GM23338 (cell line): ENCODE data around the gene TXNDC2. TPM values are rescaled to one million over a fixed set of nuclear protein-coding genes. Genes with fewer than 3 reads are reported as not detected.

Source experiments
- ATAC-seq: fragments of 200-7000 bp; cut with Tn5 transposase; 3 replicates; pipeline ENCODE4 v1.9.1; 2020
- DNase-seq: peaks from one replicate; pipeline ENCODE4 v3.0.0-alpha.2; 2015; ENCODE audit warnings: low spot score
- H2AFZ ChIP-seq: fragments of 200-600 bp; sonication (generic); 2 replicates; pipeline ENCODE4 v1.8.0; 2016; ENCODE audit warnings: antibody characterized with exemption, mild to moderate bottlenecking, moderate library complexity
- H3F3A ChIP-seq: fragments of 200-600 bp; sonication (generic); replicated peaks from 2 replicates; pipeline ENCODE4 v1.8.0; 2017; ENCODE audit warnings: antibody characterized with exemption, mixed run types, low read depth
- H3K27ac ChIP-seq: fragments of 200-600 bp; sonication (generic); 2 replicates; pipeline ENCODE4 v1.6.1; 2016; ENCODE audit warnings: low read depth
- H3K27me3 ChIP-seq: fragments of 200-600 bp; sonication (generic); 2 replicates; pipeline ENCODE4 v1.8.0; 2016; ENCODE audit warnings: mild to moderate bottlenecking, mixed run types, moderate library complexity; ENCODE audit not compliant: insufficient read depth
- H3K36me3 ChIP-seq: fragments of 200-600 bp; sonication (generic); 2 replicates; pipeline ENCODE4 v1.8.0; 2016; ENCODE audit warnings: mild to moderate bottlenecking; ENCODE audit not compliant: insufficient read depth
- H3K4me1 ChIP-seq: fragments of 200-600 bp; sonication (generic); 2 replicates; pipeline ENCODE4 v1.8.0; 2016; ENCODE audit warnings: mild to moderate bottlenecking, moderate library complexity; ENCODE audit not compliant: insufficient read depth
- H3K4me2 ChIP-seq: fragments of 200-600 bp; sonication (generic); 2 replicates; pipeline ENCODE4 v1.7.1; 2017; ENCODE audit warnings: mixed run types
- H3K4me3 ChIP-seq: fragments of 200-600 bp; sonication (generic); 2 replicates; pipeline ENCODE4 v1.6.1; 2016; ENCODE audit warnings: mixed run types
- H3K79me2 ChIP-seq: fragments of 200-600 bp; sonication (generic); replicated peaks from 2 replicates; pipeline ENCODE4 v1.8.0; 2017; ENCODE audit warnings: mild to moderate bottlenecking; ENCODE audit not compliant: insufficient read depth
- H3K9me2 ChIP-seq: fragments of 200-600 bp; sonication (generic); 2 replicates; pipeline ENCODE4 v1.8.0; 2017; ENCODE audit not compliant: insufficient read depth
- H4K20me1 ChIP-seq: fragments of 200-600 bp; sonication (generic); replicated peaks from 2 replicates; pipeline ENCODE4 v1.8.0; 2017; ENCODE audit warnings: mild to moderate bottlenecking; ENCODE audit not compliant: insufficient read depth
- H3K27ac Mint-ChIP-seq: 2 replicates; pipeline ENCODE4 v1.8.0; 2020; ENCODE audit warnings: inconsistent platforms, mild to moderate bottlenecking, moderate library complexity, mixed read lengths
- H3K27me3 Mint-ChIP-seq: 3 replicates; pipeline ENCODE4 v1.8.0; 2022; ENCODE audit warnings: low read depth, mild to moderate bottlenecking, moderate library complexity, mixed read lengths, inconsistent platforms; ENCODE audit not compliant: insufficient read depth, poor library complexity
- H3K36me3 Mint-ChIP-seq: 3 replicates; pipeline ENCODE4 v1.8.0; 2021; ENCODE audit warnings: low read depth, mild to moderate bottlenecking, inconsistent platforms, moderate library complexity, mixed read lengths
- H3K4me1 Mint-ChIP-seq: 3 replicates; pipeline ENCODE4 v1.8.0; 2020; ENCODE audit warnings: mild to moderate bottlenecking, inconsistent platforms, mixed read lengths
- H3K4me3 Mint-ChIP-seq: 3 replicates; pipeline ENCODE4 v1.8.0; 2021; ENCODE audit warnings: moderate library complexity, mild to moderate bottlenecking, inconsistent platforms, mixed read lengths
- H3K9me3 Mint-ChIP-seq: 3 replicates; pipeline ENCODE4 v1.8.0; 2020; ENCODE audit warnings: moderate library complexity, mild to moderate bottlenecking, inconsistent platforms, mixed read lengths
- CREB1 ChIP-seq: fragments of 250-450 bp; sonication (Bioruptor Pico); IDR thresholded peaks from 2 replicates; pipeline ENCODE4 v1.5.0; 2020; ENCODE audit warnings: low read depth, mild to moderate bottlenecking, moderate library complexity
- EZH2 ChIP-seq: fragments of 200-600 bp; sonication (generic); IDR thresholded peaks from one replicate; pipeline ENCODE4 v1.8.0; 2017; ENCODE audit warnings: antibody characterized with exemption, mild to moderate bottlenecking, low read depth; ENCODE audit not compliant: unreplicated experiment
- EZH2phosphoT487 ChIP-seq: fragments of 200-600 bp; sonication (generic); IDR thresholded peaks from one replicate; pipeline ENCODE4 v1.8.1; 2018; ENCODE audit warnings: antibody characterized with exemption; ENCODE audit not compliant: unreplicated experiment
- JUNB ChIP-seq: IDR thresholded peaks from one replicate; pipeline ENCODE4 v1.6.1; 2016; ENCODE audit warnings: antibody characterized with exemption; ENCODE audit not compliant: unreplicated experiment
- NANOG ChIP-seq: IDR thresholded peaks from 2 replicates; pipeline ENCODE4 v1.6.1; 2016; ENCODE audit warnings: antibody characterized with exemption, borderline replicate concordance
- POLR2AphosphoS5 ChIP-seq: IDR thresholded peaks from 2 replicates; pipeline ENCODE4 v1.6.1; 2016; ENCODE audit warnings: antibody characterized with exemption, low read depth
- STAT1 ChIP-seq: IDR thresholded peaks from one replicate; pipeline ENCODE4 v1.6.1; 2016; ENCODE audit warnings: antibody characterized with exemption; ENCODE audit not compliant: unreplicated experiment
- ZNF114 ChIP-seq: fragments of 250-450 bp; sonication (Bioruptor Pico); IDR thresholded peaks from 2 replicates; pipeline ENCODE4 v1.5.0; 2020; ENCODE audit warnings: mild to moderate bottlenecking, moderate library complexity
- ZNF331 ChIP-seq: fragments of 250-450 bp; sonication (Bioruptor Pico); IDR thresholded peaks from 2 replicates; pipeline ENCODE4 v1.5.0; 2020; ENCODE audit warnings: low read depth, mild to moderate bottlenecking, moderate library complexity
- polyA plus RNA-seq: library from polyadenylated mRNA; unstranded; fragments of >200 nt; fragmentation: Nextera tagmentation; extraction: Ambion mirVana; gene quantifications from 2 replicates; pipeline ENCODE4 v1.2.1, GENCODE V29; 2016
- total RNA-seq: library from RNA; depleted of rRNA; stranded (reverse); fragments of >200 nt; shearing (Covaris generic); gene quantifications from 2 replicates; pipeline ENCODE4 v1.2.3, GENCODE V29; 2014
- TF ChIP-seq, protein P1 (sequence below): IDR thresholded peaks from 2 replicates; pipeline ENCODE4 v1.6.1; 2016; ENCODE audit warnings: antibody characterized with exemption
- TF ChIP-seq, protein P2 (sequence below): fragments of 250-450 bp; sonication (Bioruptor Pico); IDR thresholded peaks from 2 replicates; pipeline ENCODE4 v1.5.0; 2020; ENCODE audit warnings: mild to moderate bottlenecking, moderate library complexity
- TF ChIP-seq, protein P3 (sequence below), 2 experiments: fragments of 200-600 bp in 1 of 2; sonication (generic) in 1 of 2; conservative IDR thresholded peaks; 2 replicates each; pipeline versions ENCODE4 v1.5.1 to v1.6.1; 2016 to 2017; ENCODE audit warnings: antibody characterized with exemption in 2 of 2, low read depth in 2 of 2, mild to moderate bottlenecking in 2 of 2, moderate library complexity in 1 of 2
- TF ChIP-seq, protein P4 (sequence below): IDR thresholded peaks from one replicate; pipeline ENCODE4 v1.6.1; 2018; ENCODE audit warnings: antibody characterized with exemption; ENCODE audit not compliant: unreplicated experiment

The TXNDC2 gene
- total and polyA plus RNA-seq, 2 experiments from 2014 or later = 0.16 TPM; not detected in 1

DNA sequence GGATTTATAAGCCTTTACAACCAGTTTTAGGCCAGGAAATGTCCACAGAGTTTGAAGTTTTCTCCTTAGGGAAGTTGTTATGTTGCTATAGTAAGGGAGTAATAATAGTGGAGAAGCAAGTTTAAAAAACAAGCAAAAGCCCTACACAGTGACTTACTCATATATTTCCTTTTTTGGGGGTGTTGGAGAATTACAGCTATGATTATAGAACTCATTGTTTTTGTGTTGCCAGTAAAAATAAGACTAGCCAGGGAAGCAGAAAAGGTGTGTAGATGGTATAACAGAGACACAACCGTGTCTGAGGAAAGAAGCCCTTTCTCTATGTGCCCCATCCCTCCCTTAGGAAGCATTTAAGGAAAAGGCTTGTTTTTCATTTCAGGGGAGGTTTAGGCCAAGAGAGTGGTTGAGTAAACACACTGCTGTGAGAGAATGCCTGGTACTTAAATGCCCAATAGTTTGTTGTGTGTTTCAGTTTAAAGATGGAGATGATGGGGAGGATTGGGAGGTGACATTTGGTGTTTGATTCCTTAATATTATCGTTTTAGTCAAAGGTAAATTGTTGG lies 30.4 kb downstream of the TXNDC2 start:
- Histone ChIP-seq H3K27ac (no peak overlapping the region), H3K79me2 (peaks cover 65% of the 10 kb centered on the region), H3F3A (no peaks in the 10 kb centered on the region), H3K9me2 (no peaks in the 10 kb centered on the region), H2AFZ (no peak overlapping the region), H3K27me3 (no peaks in the 10 kb centered on the region), H3K4me2 (peak overlapping the region; percentile 98), H3K36me3 (no peaks in the 10 kb centered on the region), H4K20me1 (peaks cover 39% of the 10 kb centered on the region), H3K4me1 (peaks cover 59% of the 10 kb centered on the region), H3K4me3 (peak overlapping the region; percentile 84)
- peak overlapping the region; percentile 85 for H3K4me3 Mint-ChIP-seq
- H3K9me3 Mint-ChIP-seq = no peaks in the 10 kb centered on the region
- peaks cover 18% of the 10 kb centered on the region for H3K4me1 Mint-ChIP-seq
- H3K27me3 Mint-ChIP-seq = peaks cover 2% of the 10 kb centered on the region
- peaks cover 3% of the 10 kb centered on the region; the same call in 1 of the 3 replicates for H3K36me3 Mint-ChIP-seq
- H3K27ac Mint-ChIP-seq = no peak overlapping the region
- ATAC-seq (no peak), DNase-seq (peak; percentile 47)
- no peak for TF ChIP-seq ZNF114 (CRISPR knock-in tag)
- no peak for TF ChIP-seq ZNF331 (CRISPR knock-in tag)
- no peak for TF ChIP-seq NANOG
- TF ChIP-seq EZH2phosphoT487 = no peak
- TF ChIP-seq EZH2 = no peak
- no peak for TF ChIP-seq CREB1 (CRISPR knock-in tag)
- TF ChIP-seq, protein P1, sequence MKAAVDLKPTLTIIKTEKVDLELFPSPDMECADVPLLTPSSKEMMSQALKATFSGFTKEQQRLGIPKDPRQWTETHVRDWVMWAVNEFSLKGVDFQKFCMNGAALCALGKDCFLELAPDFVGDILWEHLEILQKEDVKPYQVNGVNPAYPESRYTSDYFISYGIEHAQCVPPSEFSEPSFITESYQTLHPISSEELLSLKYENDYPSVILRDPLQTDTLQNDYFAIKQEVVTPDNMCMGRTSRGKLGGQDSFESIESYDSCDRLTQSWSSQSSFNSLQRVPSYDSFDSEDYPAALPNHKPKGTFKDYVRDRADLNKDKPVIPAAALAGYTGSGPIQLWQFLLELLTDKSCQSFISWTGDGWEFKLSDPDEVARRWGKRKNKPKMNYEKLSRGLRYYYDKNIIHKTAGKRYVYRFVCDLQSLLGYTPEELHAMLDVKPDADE = no peak
- no peak for TF ChIP-seq STAT1
- TF ChIP-seq, protein P2, sequence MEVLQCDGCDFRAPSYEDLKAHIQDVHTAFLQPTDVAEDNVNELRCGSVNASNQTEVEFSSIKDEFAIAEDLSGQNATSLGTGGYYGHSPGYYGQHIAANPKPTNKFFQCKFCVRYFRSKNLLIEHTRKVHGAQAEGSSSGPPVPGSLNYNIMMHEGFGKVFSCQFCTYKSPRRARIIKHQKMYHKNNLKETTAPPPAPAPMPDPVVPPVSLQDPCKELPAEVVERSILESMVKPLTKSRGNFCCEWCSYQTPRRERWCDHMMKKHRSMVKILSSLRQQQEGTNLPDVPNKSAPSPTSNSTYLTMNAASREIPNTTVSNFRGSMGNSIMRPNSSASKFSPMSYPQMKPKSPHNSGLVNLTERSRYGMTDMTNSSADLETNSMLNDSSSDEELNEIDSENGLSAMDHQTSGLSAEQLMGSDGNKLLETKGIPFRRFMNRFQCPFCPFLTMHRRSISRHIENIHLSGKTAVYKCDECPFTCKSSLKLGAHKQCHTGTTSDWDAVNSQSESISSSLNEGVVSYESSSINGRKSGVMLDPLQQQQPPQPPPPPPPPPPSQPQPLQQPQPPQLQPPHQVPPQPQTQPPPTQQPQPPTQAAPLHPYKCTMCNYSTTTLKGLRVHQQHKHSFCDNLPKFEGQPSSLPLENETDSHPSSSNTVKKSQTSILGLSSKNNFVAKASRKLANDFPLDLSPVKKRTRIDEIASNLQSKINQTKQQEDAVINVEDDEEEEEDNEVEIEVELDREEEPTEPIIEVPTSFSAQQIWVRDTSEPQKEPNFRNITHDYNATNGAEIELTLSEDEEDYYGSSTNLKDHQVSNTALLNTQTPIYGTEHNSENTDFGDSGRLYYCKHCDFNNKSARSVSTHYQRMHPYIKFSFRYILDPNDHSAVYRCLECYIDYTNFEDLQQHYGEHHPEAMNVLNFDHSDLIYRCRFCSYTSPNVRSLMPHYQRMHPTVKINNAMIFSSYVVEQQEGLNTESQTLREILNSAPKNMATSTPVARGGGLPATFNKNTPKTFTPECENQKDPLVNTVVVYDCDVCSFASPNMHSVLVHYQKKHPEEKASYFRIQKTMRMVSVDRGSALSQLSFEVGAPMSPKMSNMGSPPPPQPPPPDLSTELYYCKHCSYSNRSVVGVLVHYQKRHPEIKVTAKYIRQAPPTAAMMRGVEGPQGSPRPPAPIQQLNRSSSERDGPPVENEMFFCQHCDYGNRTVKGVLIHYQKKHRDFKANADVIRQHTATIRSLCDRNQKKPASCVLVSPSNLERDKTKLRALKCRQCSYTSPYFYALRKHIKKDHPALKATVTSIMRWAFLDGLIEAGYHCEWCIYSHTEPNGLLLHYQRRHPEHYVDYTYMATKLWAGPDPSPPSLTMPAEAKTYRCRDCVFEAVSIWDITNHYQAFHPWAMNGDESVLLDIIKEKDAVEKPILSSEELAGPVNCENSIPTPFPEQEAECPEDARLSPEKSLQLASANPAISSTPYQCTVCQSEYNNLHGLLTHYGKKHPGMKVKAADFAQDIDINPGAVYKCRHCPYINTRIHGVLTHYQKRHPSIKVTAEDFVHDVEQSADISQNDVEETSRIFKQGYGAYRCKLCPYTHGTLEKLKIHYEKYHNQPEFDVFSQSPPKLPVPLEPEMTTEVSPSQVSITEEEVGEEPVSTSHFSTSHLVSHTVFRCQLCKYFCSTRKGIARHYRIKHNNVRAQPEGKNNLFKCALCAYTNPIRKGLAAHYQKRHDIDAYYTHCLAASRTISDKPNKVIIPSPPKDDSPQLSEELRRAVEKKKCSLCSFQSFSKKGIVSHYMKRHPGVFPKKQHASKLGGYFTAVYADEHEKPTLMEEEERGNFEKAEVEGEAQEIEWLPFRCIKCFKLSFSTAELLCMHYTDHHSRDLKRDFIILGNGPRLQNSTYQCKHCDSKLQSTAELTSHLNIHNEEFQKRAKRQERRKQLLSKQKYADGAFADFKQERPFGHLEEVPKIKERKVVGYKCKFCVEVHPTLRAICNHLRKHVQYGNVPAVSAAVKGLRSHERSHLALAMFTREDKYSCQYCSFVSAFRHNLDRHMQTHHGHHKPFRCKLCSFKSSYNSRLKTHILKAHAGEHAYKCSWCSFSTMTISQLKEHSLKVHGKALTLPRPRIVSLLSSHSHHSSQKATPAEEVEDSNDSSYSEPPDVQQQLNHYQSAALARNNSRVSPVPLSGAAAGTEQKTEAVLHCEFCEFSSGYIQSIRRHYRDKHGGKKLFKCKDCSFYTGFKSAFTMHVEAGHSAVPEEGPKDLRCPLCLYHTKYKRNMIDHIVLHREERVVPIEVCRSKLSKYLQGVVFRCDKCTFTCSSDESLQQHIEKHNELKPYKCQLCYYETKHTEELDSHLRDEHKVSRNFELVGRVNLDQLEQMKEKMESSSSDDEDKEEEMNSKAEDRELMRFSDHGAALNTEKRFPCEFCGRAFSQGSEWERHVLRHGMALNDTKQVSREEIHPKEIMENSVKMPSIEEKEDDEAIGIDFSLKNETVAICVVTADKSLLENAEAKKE (CRISPR knock-in tag) = no peak
- no peak for TF ChIP-seq POLR2AphosphoS5
- TF ChIP-seq, protein P3, sequence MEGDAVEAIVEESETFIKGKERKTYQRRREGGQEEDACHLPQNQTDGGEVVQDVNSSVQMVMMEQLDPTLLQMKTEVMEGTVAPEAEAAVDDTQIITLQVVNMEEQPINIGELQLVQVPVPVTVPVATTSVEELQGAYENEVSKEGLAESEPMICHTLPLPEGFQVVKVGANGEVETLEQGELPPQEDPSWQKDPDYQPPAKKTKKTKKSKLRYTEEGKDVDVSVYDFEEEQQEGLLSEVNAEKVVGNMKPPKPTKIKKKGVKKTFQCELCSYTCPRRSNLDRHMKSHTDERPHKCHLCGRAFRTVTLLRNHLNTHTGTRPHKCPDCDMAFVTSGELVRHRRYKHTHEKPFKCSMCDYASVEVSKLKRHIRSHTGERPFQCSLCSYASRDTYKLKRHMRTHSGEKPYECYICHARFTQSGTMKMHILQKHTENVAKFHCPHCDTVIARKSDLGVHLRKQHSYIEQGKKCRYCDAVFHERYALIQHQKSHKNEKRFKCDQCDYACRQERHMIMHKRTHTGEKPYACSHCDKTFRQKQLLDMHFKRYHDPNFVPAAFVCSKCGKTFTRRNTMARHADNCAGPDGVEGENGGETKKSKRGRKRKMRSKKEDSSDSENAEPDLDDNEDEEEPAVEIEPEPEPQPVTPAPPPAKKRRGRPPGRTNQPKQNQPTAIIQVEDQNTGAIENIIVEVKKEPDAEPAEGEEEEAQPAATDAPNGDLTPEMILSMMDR (conservative IDR thresholded peaks at IDR 0.05; ENCODE audit: low read depth in 2 of 2) = no peak
- TF ChIP-seq, protein P4, sequence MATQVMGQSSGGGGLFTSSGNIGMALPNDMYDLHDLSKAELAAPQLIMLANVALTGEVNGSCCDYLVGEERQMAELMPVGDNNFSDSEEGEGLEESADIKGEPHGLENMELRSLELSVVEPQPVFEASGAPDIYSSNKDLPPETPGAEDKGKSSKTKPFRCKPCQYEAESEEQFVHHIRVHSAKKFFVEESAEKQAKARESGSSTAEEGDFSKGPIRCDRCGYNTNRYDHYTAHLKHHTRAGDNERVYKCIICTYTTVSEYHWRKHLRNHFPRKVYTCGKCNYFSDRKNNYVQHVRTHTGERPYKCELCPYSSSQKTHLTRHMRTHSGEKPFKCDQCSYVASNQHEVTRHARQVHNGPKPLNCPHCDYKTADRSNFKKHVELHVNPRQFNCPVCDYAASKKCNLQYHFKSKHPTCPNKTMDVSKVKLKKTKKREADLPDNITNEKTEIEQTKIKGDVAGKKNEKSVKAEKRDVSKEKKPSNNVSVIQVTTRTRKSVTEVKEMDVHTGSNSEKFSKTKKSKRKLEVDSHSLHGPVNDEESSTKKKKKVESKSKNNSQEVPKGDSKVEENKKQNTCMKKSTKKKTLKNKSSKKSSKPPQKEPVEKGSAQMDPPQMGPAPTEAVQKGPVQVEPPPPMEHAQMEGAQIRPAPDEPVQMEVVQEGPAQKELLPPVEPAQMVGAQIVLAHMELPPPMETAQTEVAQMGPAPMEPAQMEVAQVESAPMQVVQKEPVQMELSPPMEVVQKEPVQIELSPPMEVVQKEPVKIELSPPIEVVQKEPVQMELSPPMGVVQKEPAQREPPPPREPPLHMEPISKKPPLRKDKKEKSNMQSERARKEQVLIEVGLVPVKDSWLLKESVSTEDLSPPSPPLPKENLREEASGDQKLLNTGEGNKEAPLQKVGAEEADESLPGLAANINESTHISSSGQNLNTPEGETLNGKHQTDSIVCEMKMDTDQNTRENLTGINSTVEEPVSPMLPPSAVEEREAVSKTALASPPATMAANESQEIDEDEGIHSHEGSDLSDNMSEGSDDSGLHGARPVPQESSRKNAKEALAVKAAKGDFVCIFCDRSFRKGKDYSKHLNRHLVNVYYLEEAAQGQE = no peak
- no peak for TF ChIP-seq JUNB
